Activated naive CD4-positive, alpha-beta T cell treated with anti-CD3 and anti-CD28 coated beads, Interleukin-2, amount 50 U/mL, for 24 hours (primary cell): Measurements from ENCODE around the gene CDK6.

ENCODE experiments used
- H3K27ac Mint-ChIP-seq: one replicate; pipeline ENCODE4 v1.8.0; 2021; ENCODE audit warnings: mild to moderate bottlenecking, mixed read lengths
- H3K27me3 Mint-ChIP-seq: one replicate; pipeline ENCODE4 v1.8.0; 2021; ENCODE audit warnings: mixed read lengths
- H3K36me3 Mint-ChIP-seq: one replicate; pipeline ENCODE4 v1.8.0; 2021; ENCODE audit warnings: mixed read lengths
- H3K4me1 Mint-ChIP-seq: one replicate; pipeline ENCODE4 v1.8.0; 2021; ENCODE audit warnings: mixed read lengths
- H3K4me3 Mint-ChIP-seq: one replicate; pipeline ENCODE4 v1.8.0; 2021; ENCODE audit warnings: mild to moderate bottlenecking, mixed read lengths
- H3K9me3 Mint-ChIP-seq: one replicate; pipeline ENCODE4 v1.8.0; 2021; ENCODE audit warnings: mixed read lengths

The CDK6 gene

GRCh38 chr7:92735707-92736106 is 100.7 kb downstream of the CDK6 start:
- Mint-ChIP-seq H3K27me3 (no peaks in the 10 kb centered on the region), H3K27ac (no peak overlapping the region), H3K4me3 (no peak overlapping the region), H3K4me1 (peaks cover 77% of the 10 kb centered on the region), H3K9me3 (peaks cover 5% of the 10 kb centered on the region), H3K36me3 (peaks cover 37% of the 10 kb centered on the region)

GRCh38 chr7:92732316-92733036 is 103.9 kb downstream of the CDK6 start:
- Mint-ChIP-seq H3K9me3 (peaks cover 5% of the 10 kb centered on the region), H3K27ac (peak overlapping the region; percentile 97), H3K4me3 (no peak overlapping the region), H3K36me3 (peaks cover 29% of the 10 kb centered on the region), H3K27me3 (no peaks in the 10 kb centered on the region), H3K4me1 (peaks cover 66% of the 10 kb centered on the region)

- Mint-ChIP-seq H3K36me3 (peaks cover 22% of the 10 kb centered on the region), H3K9me3 (peaks cover 4% of the 10 kb centered on the region), H3K27me3 (no peaks in the 10 kb centered on the region), H3K4me3 (peak overlapping the region; percentile 33), H3K27ac (peak overlapping the region; percentile 97), H3K4me1 (peaks cover 61% of the 10 kb centered on the region)
These were observed 104.9 kb downstream of the CDK6 start for GRCh38 chr7:92731335-92732063.

- Mint-ChIP-seq H3K27ac (peak overlapping the region; percentile 97), H3K27me3 (no peaks in the 10 kb centered on the region), H3K9me3 (no peaks in the 10 kb centered on the region), H3K36me3 (peaks cover 19% of the 10 kb centered on the region), H3K4me1 (peaks cover 56% of the 10 kb centered on the region), H3K4me3 (peak overlapping the region; percentile 33)
These were observed 105.6 kb downstream of the CDK6 start for GRCh38 chr7:92730808-92731207.

GRCh38 chr7:92729751-92730150 is 106.6 kb downstream of the CDK6 start:
- peaks cover 56% of the 10 kb centered on the region for H3K4me1 Mint-ChIP-seq
- H3K27me3 Mint-ChIP-seq: no peaks in the 10 kb centered on the region
- peaks cover 26% of the 10 kb centered on the region for H3K36me3 Mint-ChIP-seq
- H3K4me3 Mint-ChIP-seq: no peak overlapping the region
- peak overlapping the region; percentile 81 for H3K27ac Mint-ChIP-seq
- H3K9me3 Mint-ChIP-seq: no peaks in the 10 kb centered on the region

GRCh38 chr7:92729172-92729571 is 107.2 kb downstream of the CDK6 start:
- H3K4me1 Mint-ChIP-seq: peaks cover 51% of the 10 kb centered on the region
- H3K27me3 Mint-ChIP-seq: no peaks in the 10 kb centered on the region
- H3K36me3 Mint-ChIP-seq: peaks cover 26% of the 10 kb centered on the region
- no peak overlapping the region for H3K4me3 Mint-ChIP-seq
- H3K27ac Mint-ChIP-seq: peak overlapping the region; percentile 81
- H3K9me3 Mint-ChIP-seq: no peaks in the 10 kb centered on the region

GRCh38 chr7:92727755-92728154 is 108.6 kb downstream of the CDK6 start:
- H3K27ac Mint-ChIP-seq: no peak overlapping the region
- H3K4me1 Mint-ChIP-seq: peaks cover 53% of the 10 kb centered on the region
- H3K9me3 Mint-ChIP-seq: no peaks in the 10 kb centered on the region
- peaks cover 29% of the 10 kb centered on the region for H3K36me3 Mint-ChIP-seq
- H3K27me3 Mint-ChIP-seq: no peaks in the 10 kb centered on the region
- no peak overlapping the region for H3K4me3 Mint-ChIP-seq

- Mint-ChIP-seq H3K4me3 (no peak overlapping the region), H3K36me3 (peaks cover 35% of the 10 kb centered on the region), H3K27ac (no peak overlapping the region), H3K9me3 (no peaks in the 10 kb centered on the region), H3K4me1 (peaks cover 45% of the 10 kb centered on the region), H3K27me3 (no peaks in the 10 kb centered on the region)
These were observed 111.0 kb downstream of the CDK6 start for GRCh38 chr7:92725161-92725925.

GRCh38 chr7:92723943-92724342 is 112.4 kb downstream of the CDK6 start:
- no peak overlapping the region for H3K27ac Mint-ChIP-seq

GRCh38 chr7:92723205-92723604 is 113.2 kb downstream of the CDK6 start:
- H3K27ac Mint-ChIP-seq: no peak overlapping the region
- peaks cover 49% of the 10 kb centered on the region for H3K4me1 Mint-ChIP-seq
- H3K9me3 Mint-ChIP-seq: no peaks in the 10 kb centered on the region
- H3K27me3 Mint-ChIP-seq: no peaks in the 10 kb centered on the region
- no peak overlapping the region for H3K4me3 Mint-ChIP-seq
- peaks cover 34% of the 10 kb centered on the region for H3K36me3 Mint-ChIP-seq

More at GRCh38 chr7:92723943-92724342, 112.4 kb downstream of the CDK6 start:
- no peaks in the 10 kb centered on the region for H3K27me3 Mint-ChIP-seq
- H3K4me3 Mint-ChIP-seq: no peak overlapping the region
- H3K4me1 Mint-ChIP-seq: peaks cover 42% of the 10 kb centered on the region
- peaks cover 30% of the 10 kb centered on the region for H3K36me3 Mint-ChIP-seq
- H3K9me3 Mint-ChIP-seq: no peaks in the 10 kb centered on the region

GRCh38 chr7:92722541-92722940 is 113.8 kb downstream of the CDK6 start:
- H3K4me1 Mint-ChIP-seq: peaks cover 56% of the 10 kb centered on the region
- H3K27ac Mint-ChIP-seq: no peak overlapping the region

GRCh38 chr7:92720604-92721350 is 115.6 kb downstream of the CDK6 start:
- Mint-ChIP-seq H3K27me3 (no peaks in the 10 kb centered on the region), H3K9me3 (no peaks in the 10 kb centered on the region), H3K4me1 (peaks cover 67% of the 10 kb centered on the region), H3K4me3 (no peak overlapping the region), H3K27ac (peak overlapping the region; percentile 89), H3K36me3 (peaks cover 37% of the 10 kb centered on the region)

More at GRCh38 chr7:92722541-92722940, 113.8 kb downstream of the CDK6 start:
- no peaks in the 10 kb centered on the region for H3K27me3 Mint-ChIP-seq
- H3K9me3 Mint-ChIP-seq: no peaks in the 10 kb centered on the region
- H3K36me3 Mint-ChIP-seq: peaks cover 34% of the 10 kb centered on the region
- H3K4me3 Mint-ChIP-seq: no peak overlapping the region

GRCh38 chr7:92717993-92718716 is 118.2 kb downstream of the CDK6 start:
- peak overlapping the region; percentile 89 for H3K4me3 Mint-ChIP-seq
- no peaks in the 10 kb centered on the region for H3K27me3 Mint-ChIP-seq
- peaks cover 61% of the 10 kb centered on the region for H3K4me1 Mint-ChIP-seq
- H3K36me3 Mint-ChIP-seq: peaks cover 33% of the 10 kb centered on the region
- H3K9me3 Mint-ChIP-seq: no peaks in the 10 kb centered on the region
- peak overlapping the region; percentile 97 for H3K27ac Mint-ChIP-seq

- Mint-ChIP-seq H3K36me3 (peaks cover 32% of the 10 kb centered on the region), H3K27me3 (no peaks in the 10 kb centered on the region), H3K4me3 (peak overlapping the region; percentile 89), H3K4me1 (peaks cover 58% of the 10 kb centered on the region), H3K9me3 (no peaks in the 10 kb centered on the region), H3K27ac (peak overlapping the region; percentile 97)
These were observed 118.8 kb downstream of the CDK6 start for GRCh38 chr7:92717623-92717992.
